ENCODE results near the gene INHA. TPM values are rescaled to one million over a fixed set of nuclear protein-coding genes. Genes with fewer than 3 reads are reported as not detected.

Gene INHA
- total and polyA plus RNA-seq, 2 donors (not counting 1 experiment from before 2014, with no cell fraction given): not detected

- Histone ChIP-seq H3K27ac (ENCODE audit: low read length in 2 of 2) (no peak overlapping the region), H3K36me3 (replicated peaks in 1 of 2; ENCODE audit: control extremely low read depth in 1 of 2, control insufficient read depth in 1 of 2, extremely low read depth in 1 of 2, insufficient read depth in 2 of 2, low read length in 1 of 2) (no peaks in the 10 kb centered on the region), H3K27me3 (replicated peaks in 1 of 4; ENCODE audit: control extremely low read depth in 1 of 4, control insufficient read depth in 3 of 4, insufficient read depth in 4 of 4, low read length in 3 of 4) (peaks cover 0 to 31% (median 18%) of the 10 kb centered on the region in 4 experiments), H3K9ac (ENCODE audit: low read length) (no peak overlapping the region), H3K4me1 (ENCODE audit: control insufficient read depth in 2 of 2, insufficient read depth in 2 of 2, low read length in 2 of 2) (peaks cover 4 to 12% of the 10 kb centered on the region in 2 donors), H2AFZ (ENCODE audit: insufficient read depth, low read depth, low read length, poor library complexity, severe bottlenecking) (no peak overlapping the region), H3K4me2 (replicated peaks; ENCODE audit: low read depth, low read length, poor library complexity, severe bottlenecking) (no peak overlapping the region), H3K79me2 (ENCODE audit: control insufficient read depth, insufficient read depth, low read length) (no peaks in the 10 kb centered on the region), H3K9me3 (ENCODE audit: control extremely low read depth in 1 of 3, control insufficient read depth in 2 of 3, insufficient read depth in 1 of 3, low read length in 2 of 3) (peaks cover 0 to 4% (median 0%) of the 10 kb centered on the region in 3 donors), H4K20me1 (ENCODE audit: control insufficient read depth, insufficient read depth, low read length, poor library complexity, severe bottlenecking) (no peaks in the 10 kb centered on the region), H3K4me3 (ENCODE audit: control extremely low read depth in 1 of 5, extremely low read depth in 1 of 5, insufficient read depth in 1 of 5, low read depth in 2 of 5, low read length in 4 of 5) (no peak overlapping the region)
- 91% methylated on average over 3 of the region's 6 CpGs for WGBS (ENCODE audit: insufficient coverage)
- peak overlapping the region; percentile 49 for H3K4me3 Mint-ChIP-seq
- ATAC-seq (ENCODE audit: low read depth) (no peak), DNase-seq (no peak)
- H3K27me3 Mint-ChIP-seq: peaks cover 53% of the 10 kb centered on the region
- ChIA-PET CTCF (no interaction called here), POLR2A (no interaction called here)
- no peaks in the 10 kb centered on the region for H3K9me3 Mint-ChIP-seq (ENCODE audit: insufficient read depth)
- intact Hi-C loops (cut with micrococcal nuclease): no loop called here
- H3K27ac Mint-ChIP-seq: no peak overlapping the region
- no peak for TF ChIP-seq EZH2 (IDR thresholded peaks at IDR 0.05; ENCODE audit: borderline replicate concordance, insufficient read depth, low read depth, low read length, poor library complexity, severe bottlenecking)
- no peak for TF ChIP-seq CTCF (IDR thresholded peaks at IDR 0.05)
- H3K4me1 Mint-ChIP-seq: peaks cover 6% of the 10 kb centered on the region
These were observed 3.1 kb upstream of the INHA start for GRCh38 chr2:219569041-219569440.

GRCh38 chr2:219569635-219570034, 2.5 kb upstream of the INHA start:
- Histone ChIP-seq H3K4me3 (ENCODE audit: control extremely low read depth in 1 of 5, extremely low read depth in 1 of 5, insufficient read depth in 1 of 5, low read depth in 2 of 5, low read length in 4 of 5) (no peak overlapping the region), H3K9me3 (ENCODE audit: control extremely low read depth in 1 of 3, control insufficient read depth in 2 of 3, insufficient read depth in 1 of 3, low read length in 2 of 3) (peaks cover 0 to 4% (median 0%) of the 10 kb centered on the region in 3 donors), H4K20me1 (ENCODE audit: control insufficient read depth, insufficient read depth, low read length, poor library complexity, severe bottlenecking) (no peaks in the 10 kb centered on the region), H3K9ac (ENCODE audit: low read length) (no peak overlapping the region), H3K36me3 (replicated peaks in 1 of 2; ENCODE audit: control extremely low read depth in 1 of 2, control insufficient read depth in 1 of 2, extremely low read depth in 1 of 2, insufficient read depth in 2 of 2, low read length in 1 of 2) (no peaks in the 10 kb centered on the region), H2AFZ (ENCODE audit: insufficient read depth, low read depth, low read length, poor library complexity, severe bottlenecking) (no peak overlapping the region), H3K27me3 (replicated peaks in 1 of 4; ENCODE audit: control extremely low read depth in 1 of 4, control insufficient read depth in 3 of 4, insufficient read depth in 4 of 4, low read length in 3 of 4) (peaks cover 0 to 31% (median 18%) of the 10 kb centered on the region in 4 experiments), H3K79me2 (ENCODE audit: control insufficient read depth, insufficient read depth, low read length) (no peaks in the 10 kb centered on the region), H3K27ac (ENCODE audit: low read length in 2 of 2) (no peak overlapping the region), H3K4me1 (ENCODE audit: control insufficient read depth in 2 of 2, insufficient read depth in 2 of 2, low read length in 2 of 2) (peaks cover 4 to 12% of the 10 kb centered on the region in 2 donors), H3K4me2 (replicated peaks; ENCODE audit: low read depth, low read length, poor library complexity, severe bottlenecking) (no peak overlapping the region)
- H3K9me3 Mint-ChIP-seq (ENCODE audit: insufficient read depth): no peaks in the 10 kb centered on the region
- peaks cover 6% of the 10 kb centered on the region for H3K4me1 Mint-ChIP-seq
- ATAC-seq (ENCODE audit: low read depth): no peak
- DNase-seq: no peak
- intact Hi-C loops (cut with micrococcal nuclease): no loop called here
- TF ChIP-seq EZH2 (IDR thresholded peaks at IDR 0.05; ENCODE audit: borderline replicate concordance, insufficient read depth, low read depth, low read length, poor library complexity, severe bottlenecking) (no peak), CTCF (IDR thresholded peaks at IDR 0.05) (no peak)
- CTCF ChIA-PET: no interaction called here
- POLR2A ChIA-PET: no interaction called here
- peak overlapping the region; percentile 71 for H3K4me3 Mint-ChIP-seq
- 100% methylated on average over 1 of the region's 6 CpGs for WGBS (ENCODE audit: insufficient coverage)
- no peak overlapping the region for H3K27ac Mint-ChIP-seq
- peaks cover 48% of the 10 kb centered on the region for H3K27me3 Mint-ChIP-seq

All from B cell (primary cell).